H7 (cell line): ENCODE data around the gene PIGBOS1. TPM values are rescaled to one million over a fixed set of nuclear protein-coding genes. Genes with fewer than 3 reads are reported as not detected.
A peak's percentile ranks its signal among the peaks of the same experiment; 100 is the strongest.

Source experiments
- DNase-seq: peaks from one replicate; pipeline ENCODE4 v3.0.0; 2012
- H3K27me3 ChIP-seq: 2 replicates; pipeline ENCODE4 v1.6.0; 2011; ENCODE audit warnings: mild to moderate bottlenecking, low read length; ENCODE audit not compliant: control insufficient read depth, insufficient read depth
- H3K36me3 ChIP-seq: replicated peaks from 2 replicates; pipeline ENCODE4 v1.5.1; 2011; ENCODE audit warnings: low read length; ENCODE audit not compliant: control insufficient read depth, insufficient read depth
- H3K4me3 ChIP-seq: 2 replicates; pipeline ENCODE4 v1.5.1; 2011; ENCODE audit warnings: low read depth, mild to moderate bottlenecking, control low read depth, low read length, moderate library complexity; ENCODE audit not compliant: insufficient read depth
- total RNA-seq: library from RNA; depleted of rRNA; stranded (reverse); fragments of >200 nt; shearing (Covaris generic); gene quantifications from 2 replicates; pipeline ENCODE4 v1.2.3, GENCODE V29; 2014; rRNA removed

PIGBOS1 gene, protein sequence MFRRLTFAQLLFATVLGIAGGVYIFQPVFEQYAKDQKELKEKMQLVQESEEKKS
- 18.8 and 20.1 TPM in 2 replicates for total RNA-seq

DNA sequence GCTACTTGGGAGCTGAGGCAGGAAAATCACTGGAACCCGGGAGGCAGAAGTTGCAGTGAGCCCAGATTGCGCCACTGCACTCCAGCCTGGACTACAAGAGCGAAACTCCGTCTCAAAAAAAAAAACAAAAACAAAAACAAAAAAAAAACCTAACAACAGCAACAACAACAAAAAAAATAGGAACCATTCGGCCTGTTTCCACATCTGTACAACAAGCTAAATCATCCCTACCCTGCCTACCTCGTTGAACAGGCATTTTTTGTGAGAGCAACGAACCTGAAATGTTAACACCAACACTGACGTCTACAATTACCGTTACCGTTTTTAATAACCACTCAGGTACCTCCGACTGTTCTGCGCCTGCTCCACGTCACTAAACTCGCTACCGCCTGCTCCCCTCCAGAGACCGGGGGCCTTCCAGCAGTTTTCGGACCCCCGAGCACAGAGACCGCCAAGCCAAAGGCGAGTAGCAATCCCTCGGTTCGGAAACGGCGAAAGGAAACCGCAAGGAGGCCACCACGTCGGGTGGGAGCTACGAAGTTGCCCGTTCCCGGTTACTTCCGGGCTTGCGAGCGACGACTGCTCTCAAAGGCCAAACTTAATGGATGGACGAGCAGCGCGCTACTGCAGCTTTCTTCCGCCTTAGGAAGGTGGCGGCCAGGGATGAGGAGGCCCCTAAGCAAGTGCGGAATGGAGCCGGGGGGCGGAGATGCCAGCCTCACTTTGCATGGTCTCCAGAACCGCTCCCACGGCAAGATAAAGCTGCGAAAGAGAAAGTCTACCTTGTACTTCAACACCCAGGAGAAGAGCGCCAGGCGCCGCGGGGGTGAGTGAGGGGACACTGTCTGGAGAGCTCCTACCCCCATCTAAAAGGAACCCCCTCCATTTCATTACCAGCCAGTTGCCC, at the start of gene PIGBOS1, which contains the start of gene PIGB:
TSS of gene PIGBOS1 (minus strand) at position 536 of the 907 bp plus-strand sequence. CDS start 1,331 bp downstream, outside the sequence.
TSS of gene PIGB (plus strand) at position 635 of the 907 bp plus-strand sequence. CDS start at position 664, 29 bp downstream.
- no peaks in the 10 kb centered on the region for H3K36me3 ChIP-seq
- H3K27me3 ChIP-seq, result no peaks in the 10 kb centered on the region
- peak within 1 kb of the TSS; percentile 71 for H3K4me3 ChIP-seq
- DNase-seq, result peak; percentile 70

DNA sequence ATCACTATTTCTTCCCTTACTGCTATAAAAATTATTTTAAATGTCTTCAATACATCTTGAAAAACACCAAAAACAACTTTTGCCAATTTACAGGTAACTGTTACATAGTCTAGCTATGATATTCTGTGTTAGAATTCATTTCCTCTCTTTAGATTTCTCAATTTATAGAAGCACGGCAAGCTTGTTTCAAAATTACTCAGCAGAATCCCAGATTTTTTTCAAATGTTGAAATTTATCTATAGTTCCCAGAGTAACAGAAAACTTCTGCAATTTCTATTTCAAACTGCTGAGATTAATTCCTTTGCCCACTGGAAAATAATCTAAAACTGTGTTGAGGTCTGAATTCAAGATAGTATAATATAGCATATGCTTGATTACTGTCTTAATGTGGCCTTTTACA, 48.1 kb upstream of the PIGBOS1 start:
- no peaks in the 10 kb centered on the region for H3K36me3 ChIP-seq
- H3K4me3 ChIP-seq, result no peak overlapping the region
- H3K27me3 ChIP-seq, result no peaks in the 10 kb centered on the region
- no peak for DNase-seq

DNA sequence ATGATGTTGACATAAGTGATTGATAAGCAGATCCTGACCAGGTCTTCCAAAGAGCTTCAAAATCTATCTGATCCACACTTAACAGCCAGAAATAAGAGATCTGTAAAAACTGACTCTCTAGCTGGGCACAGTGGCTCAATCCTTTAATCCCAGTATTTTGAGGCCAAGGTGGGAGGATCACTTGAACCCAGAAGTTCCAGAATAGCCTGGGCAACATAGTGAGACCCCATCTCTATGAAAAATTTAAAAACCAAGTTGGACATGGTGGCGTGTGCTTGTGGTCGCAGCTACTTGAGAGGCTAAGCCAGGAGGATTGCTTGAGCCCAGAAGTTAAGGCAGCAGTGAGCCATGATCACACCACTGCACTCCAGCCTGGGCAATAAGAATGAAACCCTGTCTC, 43.7 kb upstream of the PIGBOS1 start:
- no peaks in the 10 kb centered on the region for H3K36me3 ChIP-seq
- H3K27me3 ChIP-seq, result no peaks in the 10 kb centered on the region
- no peak for DNase-seq
- no peak overlapping the region for H3K4me3 ChIP-seq

DNA sequence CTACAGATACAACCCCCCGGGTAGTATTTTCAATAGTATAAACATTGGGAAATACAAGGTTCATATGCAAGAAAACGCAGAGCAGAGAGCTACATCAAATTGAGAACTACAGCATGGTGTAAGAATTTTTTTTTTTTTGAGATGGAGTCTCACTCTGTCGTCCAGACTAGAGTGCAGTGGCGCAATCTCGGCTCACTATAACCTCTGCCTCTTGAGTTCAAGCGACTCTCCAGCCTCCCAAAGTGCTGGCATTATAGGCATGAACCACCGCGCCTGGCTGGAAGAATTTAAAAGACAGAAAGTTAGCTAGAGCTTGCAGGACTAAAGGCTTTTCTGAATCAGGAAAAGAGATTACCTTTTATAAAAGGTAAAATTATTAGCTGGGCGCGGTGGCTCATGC, 42.1 kb upstream of the PIGBOS1 start:
- no peak for DNase-seq
- Histone ChIP-seq H3K4me3 (no peak overlapping the region), H3K36me3 (no peaks in the 10 kb centered on the region), H3K27me3 (no peaks in the 10 kb centered on the region)

DNA sequence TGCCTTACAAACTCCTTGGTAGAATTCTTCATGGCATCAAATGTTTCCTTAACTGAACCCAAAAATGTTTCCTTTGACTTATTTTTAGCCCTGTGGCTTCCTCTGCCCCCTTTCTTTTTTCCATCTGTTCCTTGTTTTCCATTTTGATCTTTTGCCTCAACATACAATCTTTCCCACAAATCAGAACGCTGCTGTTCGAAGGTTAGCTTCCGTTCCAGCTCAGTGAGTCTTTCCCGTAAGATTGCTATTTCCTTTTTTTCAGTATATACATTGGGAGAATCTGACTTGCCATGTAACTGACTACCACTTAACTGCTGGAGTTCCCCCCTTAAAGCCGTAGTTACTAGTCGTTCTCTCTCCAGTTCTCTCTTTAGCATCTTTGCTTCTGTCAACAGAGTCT, 41.3 kb upstream of the PIGBOS1 start:
- Histone ChIP-seq H3K27me3 (no peaks in the 10 kb centered on the region), H3K36me3 (no peaks in the 10 kb centered on the region), H3K4me3 (no peak overlapping the region)
- no peak for DNase-seq

DNA sequence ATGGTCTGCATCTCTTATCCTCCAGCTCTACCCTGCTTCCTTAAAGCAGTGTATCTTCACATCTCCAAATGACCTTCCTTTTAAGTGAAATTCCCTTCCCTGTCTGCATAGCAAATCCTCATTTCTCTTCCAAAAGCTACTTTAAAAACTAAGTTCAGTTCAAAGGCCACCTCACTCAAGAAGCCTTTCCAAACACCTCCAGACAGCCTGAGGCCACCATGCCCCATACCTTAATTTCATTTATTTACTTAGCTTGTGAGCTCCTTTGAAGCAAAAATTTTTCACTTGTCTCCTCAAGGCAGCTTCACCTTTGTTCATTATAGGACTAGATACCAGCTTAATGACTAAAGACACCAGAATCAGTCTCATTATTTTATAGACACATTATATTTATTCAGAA, 39.5 kb upstream of the PIGBOS1 start:
- Histone ChIP-seq H3K36me3 (no peaks in the 10 kb centered on the region), H3K4me3 (no peak overlapping the region), H3K27me3 (no peaks in the 10 kb centered on the region)
- DNase-seq, result no peak

DNA sequence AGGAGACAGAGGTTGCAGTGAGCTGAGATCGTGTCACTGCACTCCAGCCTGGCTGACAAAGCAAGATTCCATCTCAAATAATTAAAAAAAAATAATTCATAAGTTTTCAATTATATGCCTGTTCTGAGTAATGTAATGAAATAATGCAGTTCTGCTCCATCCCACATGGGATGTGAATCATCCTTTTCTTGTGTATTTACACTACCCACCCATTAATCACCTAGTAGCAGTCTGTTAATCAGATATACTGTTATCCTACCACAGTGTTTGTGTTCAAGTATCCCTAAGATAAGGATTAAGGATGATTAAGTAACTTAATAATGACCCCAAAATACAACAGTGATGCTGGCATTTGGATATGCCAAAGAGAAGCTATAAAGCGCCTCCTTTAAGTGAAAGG, 38.9 kb upstream of the PIGBOS1 start:
- Histone ChIP-seq H3K36me3 (no peaks in the 10 kb centered on the region), H3K4me3 (no peak overlapping the region), H3K27me3 (no peaks in the 10 kb centered on the region)
- DNase-seq, result no peak

DNA sequence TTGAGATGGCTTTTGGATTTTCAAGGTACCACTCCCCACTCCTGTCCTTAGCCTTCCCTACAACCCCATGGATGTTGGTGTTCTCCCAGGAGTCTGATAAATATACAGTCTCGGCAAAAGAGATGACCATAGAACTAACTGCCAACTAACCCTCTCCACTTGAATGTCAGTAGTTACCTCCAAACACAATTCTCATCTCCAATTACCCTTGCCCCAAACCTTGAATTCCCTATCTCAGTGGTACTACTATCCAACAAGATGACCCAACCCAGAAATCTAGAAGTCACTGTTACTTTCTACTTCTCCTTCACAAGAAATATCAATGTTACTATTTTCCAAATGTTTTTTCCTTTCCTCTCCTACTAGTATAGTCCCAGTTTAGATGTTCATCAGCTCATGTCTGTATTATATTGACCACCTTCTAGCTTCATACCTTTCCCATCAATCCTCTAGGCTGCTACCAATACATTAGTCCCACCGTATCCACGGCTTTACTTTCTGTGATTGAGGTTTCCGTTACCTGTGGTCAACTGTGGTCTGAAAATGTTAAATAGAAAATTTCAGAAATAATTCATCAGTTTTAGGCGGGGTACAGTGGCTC, 38.2 kb upstream of the PIGBOS1 start:
- Histone ChIP-seq H3K4me3 (no peak overlapping the region), H3K36me3 (no peaks in the 10 kb centered on the region), H3K27me3 (no peaks in the 10 kb centered on the region)
- DNase-seq, result no peak

DNA sequence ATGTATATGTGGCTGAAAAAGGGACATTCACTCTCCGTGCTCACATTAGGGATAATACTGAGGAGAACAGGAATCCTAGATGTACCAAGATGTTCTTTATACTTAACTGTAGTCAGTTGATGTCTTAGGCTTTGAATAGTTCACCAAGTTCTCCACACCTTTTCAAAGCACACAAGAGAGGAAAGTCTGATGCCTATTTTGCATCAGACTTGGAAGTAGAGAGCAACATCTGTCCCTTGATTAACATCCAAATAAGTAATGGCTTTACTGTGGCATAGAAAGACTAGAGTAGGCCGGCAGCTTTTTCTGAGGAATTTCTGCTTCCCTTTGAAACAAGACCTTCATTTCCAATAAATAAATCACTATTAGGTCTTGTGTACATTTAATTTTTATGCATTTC, 34.1 kb upstream of the PIGBOS1 start:
- Histone ChIP-seq H3K27me3 (no peaks in the 10 kb centered on the region), H3K4me3 (no peak overlapping the region), H3K36me3 (no peaks in the 10 kb centered on the region)
- peak; percentile 26 for DNase-seq

DNA sequence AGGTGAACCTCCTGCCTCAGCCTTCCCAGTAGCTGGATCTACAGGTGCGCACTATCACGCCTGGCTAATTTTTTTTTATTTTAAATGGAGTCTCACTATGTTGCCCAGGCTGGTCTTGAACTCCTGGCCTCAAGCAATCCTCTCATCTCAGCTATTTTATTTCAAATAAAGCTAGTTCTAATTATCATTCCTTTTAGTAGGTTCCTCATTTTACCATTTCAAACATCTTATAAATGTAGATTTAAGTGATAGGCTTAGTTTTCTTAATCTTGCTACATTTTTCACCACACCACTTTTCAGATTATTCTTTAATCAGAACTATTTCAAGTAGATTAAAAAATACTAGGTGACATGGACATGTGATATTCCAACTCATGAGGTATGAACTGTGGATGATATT, 30.4 kb upstream of the PIGBOS1 start:
- no peaks in the 10 kb centered on the region for H3K27me3 ChIP-seq
- DNase-seq, result no peak
- H3K4me3 ChIP-seq, result no peak overlapping the region
- no peaks in the 10 kb centered on the region for H3K36me3 ChIP-seq

DNA sequence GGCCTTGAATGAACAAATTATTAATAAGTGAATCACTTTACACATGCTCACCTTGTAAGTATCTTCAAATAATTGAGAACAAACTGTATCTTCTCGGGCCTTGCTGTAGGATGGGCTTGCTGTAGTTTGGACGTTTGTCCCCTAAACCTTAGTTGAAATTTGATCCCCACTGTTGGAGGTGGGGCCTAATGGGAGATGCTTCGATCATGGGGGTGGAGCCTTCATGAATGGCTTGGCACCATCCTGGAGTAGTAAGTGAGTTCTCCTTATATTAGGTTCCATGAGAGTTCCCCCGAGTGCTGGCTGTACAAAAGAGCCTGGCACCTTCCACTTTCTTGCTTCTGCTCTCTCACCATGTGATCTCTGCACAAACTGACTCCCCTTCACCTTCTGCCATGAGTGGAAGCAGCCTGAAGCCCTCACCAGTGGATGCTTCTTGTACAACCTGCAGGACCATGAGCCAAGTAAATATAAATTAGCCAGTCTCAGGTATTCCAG, 29.4 kb upstream of the PIGBOS1 start:
- DNase-seq, result peak; percentile 48
- no peaks in the 10 kb centered on the region for H3K36me3 ChIP-seq
- H3K4me3 ChIP-seq, result no peak overlapping the region
- no peaks in the 10 kb centered on the region for H3K27me3 ChIP-seq

DNA sequence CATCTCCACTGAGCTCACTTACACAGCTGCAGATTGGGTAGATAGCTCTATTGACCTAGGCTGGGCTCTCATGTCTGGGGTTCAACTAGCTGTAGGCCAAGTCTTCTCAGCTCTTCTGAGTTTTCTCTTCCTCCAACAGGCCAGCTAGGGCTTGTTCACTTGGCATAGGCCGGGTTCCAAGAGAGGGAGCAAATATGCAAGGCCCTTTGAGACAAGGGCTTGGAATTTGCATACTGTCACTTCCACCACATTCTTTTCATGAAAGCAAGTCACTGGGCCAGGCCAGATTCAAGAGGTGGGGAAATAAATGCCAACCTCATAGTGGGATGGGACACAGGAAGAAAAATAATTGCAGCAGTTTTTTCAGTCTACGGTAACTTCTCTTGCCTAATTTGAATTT, 25.3 kb upstream of the PIGBOS1 start:
- no peaks in the 10 kb centered on the region for H3K36me3 ChIP-seq
- H3K27me3 ChIP-seq, result no peaks in the 10 kb centered on the region
- peak; percentile 39 for DNase-seq
- H3K4me3 ChIP-seq, result no peak overlapping the region

DNA sequence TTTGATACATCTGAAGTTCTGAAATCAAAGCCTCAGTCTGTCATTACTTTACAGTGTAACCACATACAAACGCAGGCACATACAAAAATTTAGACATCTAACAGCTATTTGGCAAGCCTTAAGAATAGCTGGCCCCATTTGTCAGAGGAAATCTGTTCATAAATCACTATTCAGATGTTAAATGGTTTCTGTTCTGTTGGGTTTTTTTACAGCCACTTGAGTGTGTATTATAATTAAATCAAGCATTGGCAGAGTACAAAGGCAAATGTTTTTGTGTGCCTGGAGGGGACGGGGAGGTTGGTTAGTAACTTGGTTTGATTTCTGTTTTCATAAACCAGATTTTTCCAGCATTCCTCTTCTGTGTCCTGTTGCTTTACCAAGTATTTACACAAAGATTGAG, 24.2 kb upstream of the PIGBOS1 start:
- H3K4me3 ChIP-seq, result no peak overlapping the region
- no peaks in the 10 kb centered on the region for H3K36me3 ChIP-seq
- no peak for DNase-seq
- no peaks in the 10 kb centered on the region for H3K27me3 ChIP-seq

DNA sequence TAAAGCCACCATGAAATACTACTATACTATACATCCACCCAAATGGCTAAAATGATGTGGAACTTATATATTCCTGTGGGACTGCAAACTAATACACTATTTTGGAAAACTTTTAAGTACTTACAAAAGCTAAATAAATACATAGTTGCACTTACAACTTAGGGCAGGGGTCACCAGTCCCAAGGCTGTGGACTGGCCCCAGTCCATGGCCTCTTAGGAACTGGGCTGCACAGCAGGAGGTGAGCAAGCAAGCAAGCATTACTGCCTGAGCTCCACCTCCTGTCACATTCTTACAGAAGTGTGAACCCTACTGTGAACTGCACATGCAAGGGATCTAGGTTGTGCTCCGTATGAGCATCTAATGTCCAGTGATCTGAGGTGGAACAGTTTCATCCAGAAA, 18.2 kb upstream of the PIGBOS1 start:
- no peak for DNase-seq
- Histone ChIP-seq H3K27me3 (no peaks in the 10 kb centered on the region), H3K36me3 (no peaks in the 10 kb centered on the region; the same call in 1 of the 2 replicates), H3K4me3 (no peak overlapping the region)

DNA sequence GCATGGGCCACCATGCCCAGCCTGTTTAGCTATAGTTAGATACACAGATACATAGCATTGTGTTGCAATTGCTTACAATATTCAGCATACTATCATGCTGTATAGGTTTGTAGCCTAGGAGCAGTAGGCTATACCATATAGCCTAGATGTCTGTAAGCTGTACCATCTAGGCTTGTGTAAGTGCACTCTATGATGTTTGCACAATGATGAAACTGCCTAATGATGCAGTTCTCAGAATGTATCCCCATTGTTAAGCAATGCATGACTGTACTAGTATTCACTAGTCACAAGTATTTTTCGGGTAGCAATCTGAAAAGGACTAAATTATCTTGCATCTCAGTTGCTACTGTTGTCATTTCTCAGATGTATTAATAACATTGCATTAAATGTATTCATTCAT, 16.1 kb upstream of the PIGBOS1 start:
- Histone ChIP-seq H3K36me3 (no peaks in the 10 kb centered on the region; the same call in 1 of the 2 replicates), H3K4me3 (no peak overlapping the region), H3K27me3 (no peaks in the 10 kb centered on the region)
- no peak for DNase-seq
